ENCODE measurements around the gene CD33. TPM values are rescaled to one million over a fixed set of nuclear protein-coding genes. Genes with fewer than 3 reads are reported as not detected.

CD33 gene
- total and polyA plus RNA-seq, 3 experiments from 2014 or later, result 0.47 to 0.70 TPM; not detected in 1

- Mint-ChIP-seq H3K27me3 (peaks cover 8 to 48% of the 10 kb centered on the region in 2 donors), H3K4me3 (no peak overlapping the region), H3K27ac (no peak overlapping the region), H3K4me1 (peaks cover 0 to 11% (median 4%) of the 10 kb centered on the region in 3 donors), H3K36me3 (peaks cover 0 to 10% (median 0%) of the 10 kb centered on the region in 3 donors), H3K9me3 (no peaks in the 10 kb centered on the region)
- Histone ChIP-seq H3K4me3 (ENCODE audit: low read length) (no peak overlapping the region), H3K36me3 (ENCODE audit: insufficient read depth, low read length) (no peaks in the 10 kb centered on the region), H3K9me3 (ENCODE audit: low read length) (no peaks in the 10 kb centered on the region), H3K27ac (ENCODE audit: low read depth, low read length) (no peak overlapping the region), H3K4me1 (ENCODE audit: insufficient read depth, low read length) (no peaks in the 10 kb centered on the region), H3K27me3 (ENCODE audit: insufficient read depth, low read length, poor library complexity, severe bottlenecking) (no peaks in the 10 kb centered on the region)
- ChIA-PET CTCF (no interaction called here), POLR2A (no interaction called here)
- no peak for DNase-seq
These were observed 18.2 kb downstream of the CD33 start for GRCh38 chr19:51242881-51243630.

DNA sequence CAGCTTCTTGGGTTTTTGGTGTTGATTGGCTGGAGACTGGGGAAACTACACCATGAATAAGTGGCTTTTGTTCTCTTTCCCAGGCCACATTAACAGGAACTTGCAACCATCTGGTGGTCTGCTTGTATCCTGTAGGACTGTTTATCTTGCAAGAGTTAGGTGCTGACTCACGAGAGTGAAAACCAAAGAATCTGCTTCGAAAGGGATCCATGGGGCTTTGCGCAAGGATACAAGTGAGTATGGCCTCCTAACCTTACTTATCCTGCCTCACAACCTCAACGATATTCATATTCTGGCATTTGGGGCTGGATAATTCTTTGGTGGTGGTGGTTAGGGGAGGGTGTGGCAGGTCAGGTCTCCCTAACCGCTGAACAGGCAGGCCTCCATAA is 21.3 kb downstream of the CD33 start:
- H3K27ac Mint-ChIP-seq, result no peak overlapping the region
- no peak overlapping the region for H3K4me3 Mint-ChIP-seq
- CTCF ChIA-PET, result no interaction called here
- POLR2A ChIA-PET, result no interaction called here
- peaks cover 0 to 10% (median 0%) of the 10 kb centered on the region in 3 donors for H3K36me3 Mint-ChIP-seq
- DNase-seq, result no peak
- no peaks in the 10 kb centered on the region for H3K9me3 Mint-ChIP-seq
- no peak overlapping the region for H3K27ac ChIP-seq (ENCODE audit: low read depth, low read length)
- no peak overlapping the region for H3K4me3 ChIP-seq (ENCODE audit: low read length)
- peaks cover 0 to 11% (median 4%) of the 10 kb centered on the region in 3 donors for H3K4me1 Mint-ChIP-seq
- H3K36me3 ChIP-seq (ENCODE audit: insufficient read depth, low read length), result no peaks in the 10 kb centered on the region
- H3K4me1 ChIP-seq (ENCODE audit: insufficient read depth, low read length), result no peaks in the 10 kb centered on the region
- no peaks in the 10 kb centered on the region for H3K9me3 ChIP-seq (ENCODE audit: low read length)
- H3K27me3 ChIP-seq (ENCODE audit: insufficient read depth, low read length, poor library complexity, severe bottlenecking), result no peaks in the 10 kb centered on the region
- H3K27me3 Mint-ChIP-seq, result peaks cover 3 to 48% of the 10 kb centered on the region in 2 donors

GRCh38 chr19:51247972-51248590 is 23.2 kb downstream of the CD33 start:
- Histone ChIP-seq H3K27me3 (ENCODE audit: insufficient read depth, low read length, poor library complexity, severe bottlenecking) (no peaks in the 10 kb centered on the region), H3K36me3 (ENCODE audit: insufficient read depth, low read length) (no peaks in the 10 kb centered on the region), H3K4me3 (ENCODE audit: low read length) (no peak overlapping the region), H3K4me1 (ENCODE audit: insufficient read depth, low read length) (no peaks in the 10 kb centered on the region), H3K27ac (ENCODE audit: low read depth, low read length) (no peak overlapping the region), H3K9me3 (ENCODE audit: low read length) (no peaks in the 10 kb centered on the region)
- DNase-seq, result no peak
- no peak overlapping the region for H3K27ac Mint-ChIP-seq
- H3K4me1 Mint-ChIP-seq, result peaks cover 0 to 12% (median 4%) of the 10 kb centered on the region in 3 donors
- ChIA-PET CTCF (no interaction called here), POLR2A (no interaction called here)
- peaks cover 0 to 3% (median 0%) of the 10 kb centered on the region in 3 donors for H3K36me3 Mint-ChIP-seq
- H3K9me3 Mint-ChIP-seq, result no peaks in the 10 kb centered on the region
- H3K27me3 Mint-ChIP-seq, result peaks cover 3 to 46% of the 10 kb centered on the region in 2 donors
- H3K4me3 Mint-ChIP-seq, result no peak overlapping the region

- Histone ChIP-seq H3K4me3 (ENCODE audit: low read length) (no peak within 1 kb of the TSS), H3K4me1 (ENCODE audit: insufficient read depth, low read length) (no peaks in the 10 kb centered on the region), H3K27ac (ENCODE audit: low read depth, low read length) (no peak within 1 kb of the TSS), H3K27me3 (ENCODE audit: insufficient read depth, low read length, poor library complexity, severe bottlenecking) (no peaks in the 10 kb centered on the region), H3K9me3 (ENCODE audit: low read length) (no peaks in the 10 kb centered on the region), H3K36me3 (ENCODE audit: insufficient read depth, low read length) (no peaks in the 10 kb centered on the region)
- Mint-ChIP-seq H3K27me3 (peaks cover 2 to 31% of the 10 kb centered on the region in 2 donors), H3K4me3 (no peak within 1 kb of the TSS), H3K4me1 (peaks cover 0 to 9% (median 0%) of the 10 kb centered on the region in 3 donors), H3K36me3 (no peaks in the 10 kb centered on the region), H3K27ac (no peak within 1 kb of the TSS), H3K9me3 (no peaks in the 10 kb centered on the region)
- no peak for DNase-seq
- ChIA-PET CTCF (no interaction called here), POLR2A (no interaction called here)
These were observed 26.0 kb downstream of the CD33 start, which contains the start of gene SIGLECL1 for GRCh38 chr19:51250786-51251467. TSS of gene SIGLECL1 (plus strand) at chr19:51251080. CDS start at chr19:51264073, 12,993 bp downstream.

DNA sequence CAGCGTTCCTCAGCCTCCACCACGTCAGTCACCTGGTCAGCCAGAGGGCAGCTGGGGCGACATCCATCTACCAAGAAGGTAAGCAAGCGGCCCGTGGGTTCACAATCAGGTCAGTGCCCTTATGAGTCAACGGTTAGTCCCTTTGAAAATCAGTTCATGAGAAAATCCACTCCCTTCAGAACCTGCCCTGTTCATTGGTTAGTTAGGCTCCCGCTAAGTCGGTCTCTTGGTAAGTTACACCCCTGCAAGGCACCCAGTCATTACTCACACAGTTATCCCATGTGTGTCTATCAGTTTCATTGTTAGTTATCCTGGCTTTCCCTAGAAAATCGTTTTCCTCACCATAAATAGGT is 26.6 kb downstream of the CD33 start:
- CTCF ChIA-PET, result no interaction called here
- H3K36me3 Mint-ChIP-seq, result no peaks in the 10 kb centered on the region
- peaks cover 0 to 5% (median 0%) of the 10 kb centered on the region in 3 donors for H3K4me1 Mint-ChIP-seq
- no peak for DNase-seq
- POLR2A ChIA-PET, result no interaction called here
- H3K4me1 ChIP-seq (ENCODE audit: insufficient read depth, low read length), result no peaks in the 10 kb centered on the region
- H3K27me3 Mint-ChIP-seq, result peaks cover 2 to 31% of the 10 kb centered on the region in 2 donors
- H3K9me3 Mint-ChIP-seq, result no peaks in the 10 kb centered on the region
- H3K27ac Mint-ChIP-seq, result no peak overlapping the region
- no peak overlapping the region for H3K4me3 Mint-ChIP-seq
- no peaks in the 10 kb centered on the region for H3K9me3 ChIP-seq (ENCODE audit: low read length)
- H3K27me3 ChIP-seq (ENCODE audit: insufficient read depth, low read length, poor library complexity, severe bottlenecking), result no peaks in the 10 kb centered on the region
- H3K36me3 ChIP-seq (ENCODE audit: insufficient read depth, low read length), result no peaks in the 10 kb centered on the region
- H3K27ac ChIP-seq (ENCODE audit: low read depth, low read length), result no peak overlapping the region
- no peak overlapping the region for H3K4me3 ChIP-seq (ENCODE audit: low read length)

DNA sequence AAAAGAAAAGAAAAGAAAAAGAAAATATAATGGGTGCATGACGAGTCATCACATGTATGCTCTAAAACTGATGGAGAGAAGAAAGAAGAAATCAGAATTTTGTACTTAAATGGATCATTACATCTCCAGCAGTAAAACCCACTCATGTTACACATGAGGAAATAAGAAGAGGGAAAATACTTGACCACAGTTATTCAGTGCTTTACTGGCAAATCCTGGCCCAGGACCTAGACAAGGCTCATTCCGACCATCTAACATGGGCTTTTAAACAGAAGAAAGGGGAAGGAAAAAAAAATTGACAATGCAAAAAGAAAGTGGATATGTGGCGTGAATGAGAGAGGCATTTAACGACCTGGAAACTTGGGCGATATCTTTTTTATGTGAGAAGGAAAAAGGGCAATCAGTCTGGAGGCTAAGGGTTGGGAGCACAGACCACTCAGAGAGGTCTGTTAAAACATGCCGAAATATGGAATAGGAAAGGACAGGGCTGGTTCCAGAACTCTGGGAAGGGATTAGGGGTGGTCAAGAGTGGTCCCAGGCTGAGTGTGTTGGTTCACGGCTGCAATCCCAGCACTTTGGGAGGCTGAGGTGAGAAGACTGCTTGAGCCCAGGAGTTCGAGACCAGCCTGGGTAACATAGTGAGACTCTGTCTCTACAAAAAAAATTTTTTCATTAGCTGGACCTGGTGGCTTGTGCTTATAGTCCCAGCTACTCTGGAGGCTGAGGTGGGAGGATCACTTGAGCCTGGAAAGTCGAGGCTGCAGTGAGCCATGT is 27.6 kb downstream of the CD33 start:
- no peaks in the 10 kb centered on the region for H3K36me3 Mint-ChIP-seq
- peaks cover 0 to 5% (median 0%) of the 10 kb centered on the region in 3 donors for H3K4me1 Mint-ChIP-seq
- H3K27ac Mint-ChIP-seq, result no peak overlapping the region
- H3K27ac ChIP-seq (ENCODE audit: low read depth, low read length), result no peak overlapping the region
- H3K27me3 ChIP-seq (ENCODE audit: insufficient read depth, low read length, poor library complexity, severe bottlenecking), result no peaks in the 10 kb centered on the region
- H3K4me3 ChIP-seq (ENCODE audit: low read length), result no peak overlapping the region
- DNase-seq, result no peak
- H3K4me3 Mint-ChIP-seq, result no peak overlapping the region
- H3K36me3 ChIP-seq (ENCODE audit: insufficient read depth, low read length), result no peaks in the 10 kb centered on the region
- ChIA-PET POLR2A (no interaction called here), CTCF (no interaction called here)
- no peaks in the 10 kb centered on the region for H3K4me1 ChIP-seq (ENCODE audit: insufficient read depth, low read length)
- H3K9me3 Mint-ChIP-seq, result no peaks in the 10 kb centered on the region
- peaks cover 2 to 31% of the 10 kb centered on the region in 2 donors for H3K27me3 Mint-ChIP-seq
- no peaks in the 10 kb centered on the region for H3K9me3 ChIP-seq (ENCODE audit: low read length)

DNA sequence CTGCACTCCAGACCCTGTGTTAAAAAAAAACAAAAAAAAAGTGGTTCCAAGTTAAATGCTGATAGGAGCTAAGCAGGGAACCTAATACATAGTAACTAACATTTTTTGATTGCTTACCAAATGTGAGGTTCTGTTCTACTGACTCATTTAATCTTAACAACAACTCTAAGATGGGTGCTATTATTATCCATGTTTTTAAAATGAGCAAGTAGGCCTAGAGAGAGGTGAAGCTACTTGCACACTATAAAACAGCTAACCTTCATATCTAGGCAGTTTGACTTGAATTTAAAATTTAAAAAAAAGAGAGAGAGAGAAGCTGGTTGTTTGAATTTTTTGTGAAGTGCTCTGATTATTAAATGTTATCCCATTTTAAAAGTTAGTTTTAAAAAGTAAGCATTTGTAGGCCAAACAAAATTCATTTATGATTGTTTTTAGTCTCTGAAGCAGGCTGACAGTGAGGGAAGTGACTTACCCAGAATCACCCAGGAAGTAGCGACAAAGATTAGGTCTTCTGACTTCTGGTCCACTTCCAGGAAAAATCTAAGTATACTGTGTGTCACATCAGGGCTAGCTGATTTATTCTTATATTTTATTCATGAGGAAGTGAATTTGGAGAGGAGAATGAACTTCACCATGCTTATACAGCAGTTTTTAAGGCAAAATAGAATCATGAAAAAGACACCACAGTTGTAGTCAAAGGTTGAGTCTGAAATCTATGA is 28.4 kb downstream of the CD33 start:
- Histone ChIP-seq H3K36me3 (ENCODE audit: insufficient read depth, low read length) (no peaks in the 10 kb centered on the region), H3K4me3 (ENCODE audit: low read length) (no peak overlapping the region), H3K9me3 (ENCODE audit: low read length) (no peaks in the 10 kb centered on the region), H3K27me3 (ENCODE audit: insufficient read depth, low read length, poor library complexity, severe bottlenecking) (no peaks in the 10 kb centered on the region), H3K4me1 (ENCODE audit: insufficient read depth, low read length) (no peaks in the 10 kb centered on the region), H3K27ac (ENCODE audit: low read depth, low read length) (no peak overlapping the region)
- Mint-ChIP-seq H3K4me1 (peaks cover 0 to 6% (median 0%) of the 10 kb centered on the region in 3 donors), H3K36me3 (no peaks in the 10 kb centered on the region), H3K27me3 (peaks cover 2 to 32% of the 10 kb centered on the region in 2 donors), H3K9me3 (no peaks in the 10 kb centered on the region), H3K4me3 (no peak overlapping the region), H3K27ac (no peak overlapping the region)
- no peak for DNase-seq
- CTCF ChIA-PET, result no interaction called here
- POLR2A ChIA-PET, result no interaction called here
